GF-D8 (cell line): ENCODE results near the gene TGFB1I1.
A peak's percentile ranks its signal among the peaks of the same experiment; 100 is the strongest.

Source experiments
- DNase-seq: peaks from one replicate; lab custom pipeline; 2025; lab: John Stamatoyannopoulos, UW

The TGFB1I1 gene

DNA sequence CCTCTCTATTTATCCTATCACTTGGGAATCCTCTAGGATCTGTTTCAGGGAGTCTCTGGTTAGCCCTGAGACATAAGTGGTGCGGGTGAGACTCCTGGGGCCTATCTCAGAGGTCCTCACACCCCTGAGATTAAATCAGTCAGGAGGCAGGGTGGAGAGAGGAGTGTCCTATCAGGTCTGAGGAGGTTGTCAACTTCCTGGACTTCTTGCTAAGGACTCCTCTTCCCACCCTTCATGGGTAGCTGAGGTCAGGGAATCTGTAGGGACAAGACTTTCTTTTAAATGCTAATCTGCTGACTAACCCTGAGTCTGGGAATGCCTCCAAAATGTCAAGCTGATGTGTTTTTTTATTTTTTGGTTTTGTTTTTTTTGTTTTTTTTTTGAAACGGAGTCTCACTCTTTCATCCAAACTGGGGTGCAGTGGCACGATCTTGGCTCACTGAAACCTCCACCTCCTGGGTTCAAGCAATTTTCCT lies 19.3 kb upstream of the TGFB1I1 start:
- DNase-seq: no peak

DNA sequence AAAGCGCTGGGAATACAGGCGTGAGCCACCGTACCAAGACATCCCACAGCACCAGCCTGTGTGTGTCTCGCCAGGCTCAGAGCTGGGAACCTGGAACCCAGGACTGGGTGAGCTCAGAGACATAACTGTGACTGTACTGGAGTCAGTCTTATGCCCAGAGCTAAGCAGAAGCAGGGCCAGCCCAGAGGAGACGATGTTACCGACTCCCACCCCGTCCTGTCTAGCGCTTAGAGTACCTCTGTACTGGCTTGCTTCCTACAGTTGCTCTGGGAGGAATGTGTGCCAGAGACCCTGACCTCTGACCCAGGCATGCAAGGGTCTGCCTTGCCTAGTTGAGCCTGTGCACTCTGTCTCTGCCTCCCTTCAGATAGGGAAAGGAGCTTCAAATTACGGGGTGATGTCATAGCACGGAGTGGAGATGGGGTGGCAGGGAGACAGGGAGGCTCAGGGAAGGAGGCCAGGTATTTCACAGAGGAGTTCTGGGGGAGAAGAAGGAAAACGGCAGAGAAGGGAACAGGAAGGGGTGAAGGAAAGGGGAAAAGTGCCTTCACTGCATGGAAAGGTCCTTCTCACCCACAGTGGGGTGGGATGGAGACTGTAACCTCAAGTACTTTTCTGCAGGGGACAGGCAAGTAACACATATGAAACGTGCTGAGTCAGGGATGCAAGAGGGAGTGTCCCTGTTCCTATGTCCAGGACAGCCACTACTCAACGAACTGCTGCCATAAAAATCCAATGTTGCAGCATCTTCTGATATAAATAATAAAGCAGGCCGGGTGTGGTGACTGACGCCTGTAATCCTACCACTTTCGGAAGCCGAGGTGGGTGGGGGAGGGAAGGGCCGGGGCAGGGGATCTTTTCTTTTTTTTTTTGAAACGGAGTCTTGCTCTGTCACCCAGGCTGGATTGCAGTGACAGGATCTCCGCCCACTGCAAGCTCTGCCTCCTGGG lies 18.4 kb upstream of the TGFB1I1 start:
- no peak for DNase-seq

DNA sequence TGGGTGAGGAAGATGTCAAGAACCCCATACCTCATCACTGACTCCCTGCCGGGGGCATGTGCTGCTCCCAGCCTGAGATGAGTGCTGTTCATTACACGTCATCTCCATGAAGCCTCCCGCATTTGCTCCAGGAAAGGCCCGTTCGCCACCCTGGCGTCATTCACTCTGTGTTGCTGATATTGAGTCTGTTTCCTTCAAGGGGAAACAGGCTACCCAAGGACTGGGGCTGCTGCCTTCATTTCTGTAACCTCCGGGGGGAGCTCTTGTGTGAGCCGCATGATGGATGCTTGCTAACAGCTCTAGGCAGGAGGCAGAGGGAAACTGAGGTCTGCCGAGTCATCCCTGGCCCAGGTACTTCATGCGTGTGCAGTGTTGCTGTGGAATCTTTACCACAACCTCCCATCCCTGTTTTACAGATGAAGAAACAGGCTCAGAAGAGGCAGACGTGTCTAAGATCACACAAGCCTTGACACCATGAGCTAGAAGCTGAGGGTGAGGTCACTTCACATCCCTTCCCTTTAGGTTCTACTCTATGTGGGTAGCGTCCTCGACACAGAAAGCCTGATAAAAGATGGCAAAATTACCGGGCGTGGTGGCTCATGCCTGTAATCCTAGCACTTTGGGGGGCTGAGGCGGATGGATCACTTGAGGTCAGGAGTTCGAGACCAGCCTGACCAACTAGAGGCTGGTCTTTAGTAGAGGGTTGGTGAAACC lies 16.2 kb upstream of the TGFB1I1 start:
- no peak for DNase-seq

GRCh38 chr16:31456988-31457360 lies 15.0 kb upstream of the TGFB1I1 start:
- DNase-seq: no peak

- DNase-seq: peak; percentile 92
Observed at GRCh38 chr16:31458073-31458843, 13.7 kb upstream of the TGFB1I1 start.

GRCh38 chr16:31458844-31459686 lies 12.9 kb upstream of the TGFB1I1 start, which contains the start of gene ARMC5:
TSS of gene ARMC5 (plus strand) at chr16:31459501. CDS start at chr16:31459525, 24 bp downstream.
- DNase-seq: peak; percentile 92

DNA sequence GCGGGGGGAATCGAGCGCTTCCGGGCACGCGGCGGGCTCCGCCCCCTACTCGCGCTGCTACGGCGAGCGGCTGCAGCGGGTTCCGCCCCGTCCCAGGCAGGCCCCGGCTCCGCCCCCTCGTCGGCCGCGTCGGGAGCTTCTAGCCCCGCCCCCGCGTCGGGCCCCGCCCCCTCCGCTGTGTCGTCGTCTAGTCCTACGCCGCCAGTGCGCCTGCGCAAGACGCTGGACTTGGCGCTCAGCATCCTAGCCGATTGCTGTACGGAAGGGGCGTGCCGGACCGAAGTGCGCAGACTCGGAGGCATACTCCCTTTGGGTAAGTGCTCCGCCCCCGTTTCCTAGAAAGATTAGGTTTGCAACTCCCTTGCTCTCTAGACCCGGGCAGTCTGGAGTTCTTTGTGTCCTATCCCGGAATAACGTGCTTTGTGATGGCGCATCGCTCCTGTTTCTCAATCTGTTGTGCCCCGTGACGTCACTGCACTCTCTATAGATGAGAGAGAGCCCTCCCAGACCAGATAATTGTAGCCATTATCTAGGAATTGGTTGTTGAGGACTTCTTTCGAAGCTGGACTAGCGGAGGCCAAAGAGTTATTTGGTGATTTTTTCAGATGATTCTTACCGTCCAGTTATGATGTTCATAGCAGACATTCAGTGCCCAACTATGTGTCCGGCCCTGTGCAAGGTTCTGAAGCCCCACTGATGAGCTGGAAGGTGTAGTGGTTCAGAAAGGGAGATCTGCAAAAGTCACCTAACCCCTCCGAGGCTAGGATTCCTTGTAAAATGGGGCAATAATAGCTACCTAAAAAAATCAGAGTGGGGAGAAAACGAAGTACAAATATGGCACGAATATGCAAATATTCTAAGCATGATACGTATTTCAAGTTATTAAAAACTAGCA lies 12.0 kb upstream of the TGFB1I1 start:
- DNase-seq: peak; percentile 94

GRCh38 chr16:31460582-31461002 lies 11.4 kb upstream of the TGFB1I1 start:
- DNase-seq: no peak

DNA sequence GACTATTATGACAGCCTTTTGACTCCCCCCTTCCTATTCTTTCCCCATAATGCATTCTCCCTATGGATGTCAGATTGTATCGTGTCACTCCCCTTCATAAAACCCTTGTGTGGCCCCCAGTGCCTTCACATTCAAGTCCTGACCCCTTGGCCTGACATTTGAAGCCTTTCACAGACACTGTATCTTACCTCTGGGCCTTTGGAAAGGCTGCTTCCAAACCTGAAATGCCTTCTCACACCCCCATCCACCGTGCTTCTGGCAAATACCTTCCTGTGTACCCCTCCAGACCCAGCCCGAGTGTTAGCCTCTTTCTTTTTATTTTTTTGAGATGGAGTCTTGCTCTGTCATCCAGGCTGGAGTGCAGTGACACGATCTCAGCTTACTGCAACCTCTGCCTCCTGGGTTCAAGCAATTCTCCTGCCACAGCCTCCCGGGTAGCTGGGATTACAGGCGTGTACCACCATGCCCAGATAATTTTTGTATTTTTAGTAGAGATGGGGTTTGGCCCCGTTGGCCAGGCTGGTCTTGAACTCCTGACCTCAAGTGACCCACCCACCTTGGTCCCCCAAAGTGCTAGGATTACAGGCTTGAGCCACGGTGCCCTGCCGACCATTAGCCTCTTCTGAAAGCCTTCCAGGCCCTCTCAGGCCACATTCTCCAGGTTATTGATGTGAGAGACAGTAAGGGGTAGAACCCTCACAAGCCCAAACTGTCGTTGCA lies 10.6 kb upstream of the TGFB1I1 start:
- DNase-seq: no peak

- no peak for DNase-seq
Observed at GRCh38 chr16:31461921-31462804, 9.8 kb upstream of the TGFB1I1 start.

- DNase-seq: no peak
Observed at GRCh38 chr16:31464348-31464769, 7.6 kb upstream of the TGFB1I1 start.

DNA sequence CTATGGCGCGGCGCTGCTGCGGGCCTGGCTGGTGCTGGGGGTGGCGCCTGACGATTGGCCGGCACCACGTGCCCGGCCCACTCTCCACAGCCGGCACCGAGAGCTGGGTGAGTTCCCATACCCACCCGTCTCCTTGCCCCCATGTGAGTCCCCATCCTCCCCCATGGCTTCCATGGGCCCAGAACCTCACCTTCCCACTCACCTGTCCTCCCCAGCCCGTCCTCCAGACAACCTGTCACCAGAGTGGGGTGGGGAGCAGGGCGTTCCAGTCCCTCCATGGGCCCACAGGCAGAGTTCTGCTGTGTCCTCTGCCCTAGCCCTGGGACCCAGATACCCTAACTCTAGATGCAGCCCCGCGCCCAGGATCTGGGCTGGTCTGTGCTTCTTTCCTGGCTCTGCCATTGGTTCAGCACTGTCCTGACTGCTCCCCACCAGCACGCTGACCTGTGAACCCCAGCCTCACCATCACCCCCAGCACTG lies 7.1 kb upstream of the TGFB1I1 start:
- no peak for DNase-seq

- DNase-seq: no peak
Observed at GRCh38 chr16:31465788-31466370, 6.1 kb upstream of the TGFB1I1 start.

- DNase-seq: no peak
Observed at GRCh38 chr16:31466381-31466841, 5.5 kb upstream of the TGFB1I1 start.

- DNase-seq: peak; percentile 32
Observed at GRCh38 chr16:31467151-31467773, 4.7 kb upstream of the TGFB1I1 start.

DNA sequence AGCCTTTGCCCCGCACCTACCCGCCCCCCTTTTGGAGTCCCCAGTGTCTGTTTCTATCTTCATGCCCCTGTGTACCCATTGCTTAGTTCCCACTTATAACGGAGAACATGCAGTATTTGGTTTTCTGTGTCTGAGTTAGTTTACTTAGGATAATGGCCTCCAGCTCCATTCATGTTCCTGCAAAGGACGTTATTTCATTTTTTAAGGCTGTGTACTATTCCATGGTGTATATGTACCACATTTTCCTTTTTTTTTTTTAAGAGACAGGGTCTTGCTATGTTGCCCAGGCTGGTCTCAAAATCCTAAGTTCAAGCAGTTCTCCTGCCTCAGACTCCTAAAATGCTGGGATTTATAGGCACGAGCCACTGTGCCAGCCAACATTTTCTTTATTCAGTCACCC lies 4.1 kb upstream of the TGFB1I1 start:
- no peak for DNase-seq

- no peak for DNase-seq
Observed at GRCh38 chr16:31470615-31471014, 1.3 kb upstream of the TGFB1I1 start.
